GM20000 (cell line): ENCODE data around the gene MYO15B.

Experiments
- DNase-seq: peaks from one replicate; pipeline ENCODE4 v3.0.0; 2012; ENCODE audit warnings: low spot score
- TF ChIP-seq, protein P1 (sequence below): IDR thresholded peaks from 2 replicates; pipeline ENCODE4 v1.5.1; 2012; ENCODE audit warnings: mild to moderate bottlenecking, control low read depth; ENCODE audit errors: extremely low read depth, missing control alignments

Gene MYO15B

DNA sequence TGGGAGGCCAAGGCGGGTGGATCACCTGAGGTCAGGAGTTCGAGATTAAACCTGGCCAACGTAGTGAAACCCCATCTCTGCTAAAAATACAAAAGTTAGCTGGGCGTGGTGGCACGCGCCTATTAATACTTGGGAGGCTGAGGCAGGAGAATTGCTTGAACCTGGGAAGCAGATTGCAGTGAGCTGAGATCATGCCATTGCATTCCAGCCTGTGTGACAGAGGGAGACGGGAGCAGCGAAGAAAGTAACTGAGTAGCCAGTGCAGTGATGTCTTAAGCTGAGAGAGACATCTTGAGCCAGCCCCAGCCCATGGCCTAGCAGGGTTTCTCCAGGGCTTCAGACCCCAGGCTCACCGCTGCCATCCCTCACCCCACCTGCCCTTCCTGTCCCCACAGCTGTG lies 35.8 kb downstream of the MYO15B start:
- TF ChIP-seq, protein P1, sequence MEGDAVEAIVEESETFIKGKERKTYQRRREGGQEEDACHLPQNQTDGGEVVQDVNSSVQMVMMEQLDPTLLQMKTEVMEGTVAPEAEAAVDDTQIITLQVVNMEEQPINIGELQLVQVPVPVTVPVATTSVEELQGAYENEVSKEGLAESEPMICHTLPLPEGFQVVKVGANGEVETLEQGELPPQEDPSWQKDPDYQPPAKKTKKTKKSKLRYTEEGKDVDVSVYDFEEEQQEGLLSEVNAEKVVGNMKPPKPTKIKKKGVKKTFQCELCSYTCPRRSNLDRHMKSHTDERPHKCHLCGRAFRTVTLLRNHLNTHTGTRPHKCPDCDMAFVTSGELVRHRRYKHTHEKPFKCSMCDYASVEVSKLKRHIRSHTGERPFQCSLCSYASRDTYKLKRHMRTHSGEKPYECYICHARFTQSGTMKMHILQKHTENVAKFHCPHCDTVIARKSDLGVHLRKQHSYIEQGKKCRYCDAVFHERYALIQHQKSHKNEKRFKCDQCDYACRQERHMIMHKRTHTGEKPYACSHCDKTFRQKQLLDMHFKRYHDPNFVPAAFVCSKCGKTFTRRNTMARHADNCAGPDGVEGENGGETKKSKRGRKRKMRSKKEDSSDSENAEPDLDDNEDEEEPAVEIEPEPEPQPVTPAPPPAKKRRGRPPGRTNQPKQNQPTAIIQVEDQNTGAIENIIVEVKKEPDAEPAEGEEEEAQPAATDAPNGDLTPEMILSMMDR, result no peak
- DNase-seq, result no peak

DNA sequence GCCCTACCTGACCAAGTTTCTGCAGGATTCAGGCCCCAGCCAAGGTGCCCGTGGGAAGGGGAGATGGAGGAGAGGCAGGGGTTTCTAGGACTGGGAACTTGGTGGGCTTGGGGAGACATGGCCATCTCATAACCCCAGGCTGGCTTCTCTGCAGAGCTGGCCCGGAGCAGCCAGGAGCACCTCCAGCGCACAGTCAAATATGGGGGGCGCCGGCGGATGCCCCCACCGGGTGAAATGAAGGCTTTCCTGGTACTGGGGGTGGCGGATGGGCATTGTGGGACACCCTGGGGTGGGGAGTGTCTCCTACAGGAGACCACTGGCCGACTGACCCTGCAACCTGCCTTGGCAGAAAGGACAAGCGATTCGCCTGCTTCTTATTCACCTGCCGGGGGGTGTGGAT lies 36.4 kb downstream of the MYO15B start:
- no peak for DNase-seq
- TF ChIP-seq, protein P1, result no peak

DNA sequence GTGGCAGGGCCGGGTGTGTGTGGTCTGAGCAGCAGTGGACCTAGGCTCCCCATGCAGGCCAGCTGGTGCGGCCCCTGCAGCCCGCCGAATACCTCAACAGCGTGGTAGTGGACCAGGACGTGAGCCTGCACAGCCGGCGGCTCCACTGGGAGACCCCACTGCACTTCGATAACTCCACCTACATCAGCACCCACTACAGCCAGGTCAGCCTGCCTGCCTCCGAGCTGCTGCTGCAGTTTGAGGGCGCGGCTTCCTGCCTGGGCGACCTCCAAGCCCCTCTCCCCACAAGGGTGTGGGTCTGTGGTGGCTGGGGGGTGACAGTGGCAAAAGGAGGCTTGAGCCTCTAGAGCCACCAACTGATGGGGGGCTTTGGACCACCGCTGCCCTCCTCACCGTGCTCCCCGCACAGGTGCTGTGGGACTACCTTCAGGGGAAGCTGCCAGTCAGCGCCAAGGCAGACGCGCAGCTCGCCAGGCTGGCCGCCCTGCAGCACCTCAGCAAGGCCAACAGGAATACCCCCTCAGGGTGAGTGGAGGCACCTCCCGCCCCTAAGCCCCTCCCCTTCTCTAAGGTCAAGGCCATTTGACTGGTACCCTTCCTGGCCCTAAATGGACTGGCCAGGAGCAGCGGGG lies 37.2 kb downstream of the MYO15B start:
- TF ChIP-seq, protein P1, result no peak
- DNase-seq, result no peak

DNA sequence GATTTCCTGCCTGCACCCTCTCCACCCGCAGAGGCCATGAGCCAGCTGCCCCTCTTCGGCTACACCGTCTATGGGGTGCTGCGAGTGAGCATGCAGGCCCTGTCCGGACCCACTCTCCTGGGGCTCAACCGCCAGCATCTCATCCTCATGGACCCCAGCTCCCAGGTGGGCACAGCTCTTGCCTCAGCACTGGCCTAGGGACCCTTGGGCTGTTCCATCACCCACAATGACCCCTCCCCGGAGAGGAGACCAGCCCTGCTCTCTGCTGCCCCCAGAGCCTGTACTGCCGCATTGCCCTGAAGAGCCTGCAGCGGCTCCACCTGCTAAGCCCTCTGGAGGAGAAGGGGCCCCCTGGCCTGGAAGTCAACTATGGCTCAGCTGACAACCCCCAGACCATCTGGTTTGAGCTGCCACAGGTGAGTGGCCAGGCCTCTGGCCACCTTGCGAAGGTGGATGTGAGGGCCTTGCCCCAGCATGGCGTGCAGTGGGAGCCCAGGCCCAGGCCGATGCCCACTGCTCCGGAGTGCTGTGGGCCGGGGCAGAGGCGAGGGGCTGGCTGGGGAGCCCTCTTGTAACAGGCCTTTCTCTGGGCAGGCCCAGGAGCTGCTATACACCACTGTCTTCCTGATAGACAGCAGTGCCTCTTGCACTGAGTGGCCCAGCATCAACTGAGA lies 38.4 kb downstream of the MYO15B start:
- peak; percentile 77 for DNase-seq
- TF ChIP-seq, protein P1, result peak; percentile 81

DNA sequence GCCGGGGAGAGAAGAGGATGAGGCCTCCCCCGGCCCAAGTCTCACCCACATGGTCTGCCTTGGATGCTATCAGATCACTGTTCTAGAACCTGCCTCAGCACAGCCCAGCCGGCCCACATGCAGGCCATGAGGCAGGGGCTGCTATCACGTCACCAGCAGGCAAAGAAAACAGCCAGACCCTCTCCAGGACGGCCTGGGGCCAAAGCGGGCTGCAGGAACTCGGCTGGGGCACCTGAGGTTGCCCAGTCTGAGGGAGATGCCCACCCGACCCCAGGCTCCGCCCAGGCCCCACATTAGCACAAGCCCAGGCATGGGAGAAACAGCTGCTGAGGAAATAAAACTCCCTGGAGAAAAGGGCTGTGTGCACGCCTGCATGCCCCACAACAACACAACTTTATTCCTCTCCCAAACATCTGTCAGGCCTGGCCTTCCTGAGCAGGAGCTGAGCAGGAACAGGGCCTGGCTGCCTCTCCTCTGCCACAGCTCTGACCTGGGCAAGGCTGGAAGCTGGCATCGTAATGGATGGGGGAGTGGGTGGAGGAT lies 39.0 kb downstream of the MYO15B start:
- DNase-seq, result no peak
- TF ChIP-seq, protein P1, result no peak

DNA sequence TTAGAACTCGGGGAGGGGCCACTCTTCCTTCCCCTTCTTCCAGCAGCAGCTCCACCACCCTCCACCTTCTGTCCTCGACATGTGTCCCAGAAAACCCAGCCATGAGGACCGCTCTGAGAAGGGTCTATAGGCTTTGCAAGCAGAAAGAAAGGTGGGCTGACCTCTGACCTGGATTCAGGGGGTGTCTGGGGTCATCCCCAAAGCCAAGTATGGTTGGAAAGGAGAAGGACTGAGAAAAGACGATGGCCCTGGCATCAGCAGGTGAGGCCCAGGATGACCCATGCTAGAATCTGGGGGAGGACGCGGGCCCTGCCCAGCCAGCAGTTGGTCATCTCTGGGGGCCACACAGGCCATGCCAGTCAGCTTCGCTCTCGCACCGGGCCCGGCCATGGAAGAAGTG lies 39.5 kb downstream of the MYO15B start:
- TF ChIP-seq, protein P1, result no peak
- DNase-seq, result no peak

DNA sequence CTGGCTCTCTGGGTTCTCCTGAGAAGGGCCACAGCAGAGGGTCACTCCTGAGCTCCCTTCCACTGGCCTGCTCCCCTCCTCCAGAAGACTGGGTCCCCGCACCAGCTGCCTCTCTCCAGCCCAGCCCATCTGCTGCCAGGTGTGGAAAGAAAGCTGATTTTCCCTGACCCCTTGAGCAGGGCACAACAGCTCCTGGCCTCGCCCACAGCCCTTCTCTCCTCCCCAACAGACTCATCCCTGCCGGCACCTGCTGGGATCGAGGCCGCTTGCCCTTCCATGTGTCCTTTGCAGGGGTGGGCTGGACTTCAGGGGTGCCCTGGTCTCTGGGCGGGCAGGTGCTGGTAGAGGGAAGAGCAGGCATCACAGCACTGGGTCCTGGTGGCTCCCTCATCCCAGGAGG lies 40.8 kb downstream of the MYO15B start:
- TF ChIP-seq, protein P1, result no peak
- no peak for DNase-seq
